ENCODE measurements around the gene MGAT3.
"Not testable (repeated sequence)": the region's sequence is repeated elsewhere in the genome, so short reads cannot be mapped to it uniquely, and the experiment has no call there.

The MGAT3 gene

GRCh38 chr22:39518996-39519680 is 62.3 kb downstream of the MGAT3 start:
- peak in 2 of 3 experiments; percentile 39 to 73 for DNase-seq

- peak in 2 of 3 experiments; percentile 94 to 97 for DNase-seq
Observed at GRCh38 chr22:39519681-39520225, 62.9 kb downstream of the MGAT3 start.

- DNase-seq = peak; percentile 90 to 98 (median 96)
Observed at GRCh38 chr22:39520226-39521105, 63.7 kb downstream of the MGAT3 start, which contains the start of gene ATF4. TSS of gene ATF4 (plus strand) at chr22:39520562. CDS start at chr22:39521446, 884 bp downstream.

GRCh38 chr22:39521106-39521885 is 64.5 kb downstream of the MGAT3 start:
- not testable (repeated sequence) for DNase-seq

GRCh38 chr22:39522091-39522490 is 65.3 kb downstream of the MGAT3 start:
- DNase-seq = not testable (repeated sequence)

GRCh38 chr22:39522567-39523300 is 65.9 kb downstream of the MGAT3 start:
- DNase-seq = peak in 2 of 3 experiments; percentile 41 to 45

- no peak for DNase-seq
Observed at GRCh38 chr22:39524089-39524752, 67.4 kb downstream of the MGAT3 start.

- no peak for DNase-seq
Observed at GRCh38 chr22:39524753-39525657, 68.2 kb downstream of the MGAT3 start.

- no peak for DNase-seq
Observed at GRCh38 chr22:39525658-39525975, 68.8 kb downstream of the MGAT3 start.

- no peak for DNase-seq
Observed at GRCh38 chr22:39526736-39527171, 69.9 kb downstream of the MGAT3 start.

- peak in 2 of 3 experiments; percentile 10 to 56 for DNase-seq
Observed at GRCh38 chr22:39527481-39527961, 70.7 kb downstream of the MGAT3 start.

GRCh38 chr22:39528080-39528661 is 71.4 kb downstream of the MGAT3 start:
- DNase-seq = peak in 2 of 3 experiments; percentile 35 to 68

- peak; percentile 86 to 96 (median 89) for DNase-seq
Observed at GRCh38 chr22:39528681-39529486, 72.1 kb downstream of the MGAT3 start.

- no peak for DNase-seq
Observed at GRCh38 chr22:39529487-39529851, 72.7 kb downstream of the MGAT3 start.

- DNase-seq = no peak
Observed at GRCh38 chr22:39530116-39530515, 73.3 kb downstream of the MGAT3 start.

GRCh38 chr22:39530692-39531331 is 74.0 kb downstream of the MGAT3 start:
- peak in 1 of 3 experiments; percentile 13 for DNase-seq

GRCh38 chr22:39532215-39533073 is 75.6 kb downstream of the MGAT3 start, which contains the start of gene RPS19BP1:
TSS of gene RPS19BP1 (minus strand) at chr22:39532748. CDS start at chr22:39532738, 10 bp downstream.
- peak; percentile 97 to 99 (median 97) for DNase-seq
